ENCODE data around the gene DSC3.
"Not testable (repeated sequence)": the region's sequence is repeated elsewhere in the genome, so short reads cannot be mapped to it uniquely, and the experiment has no call there.

The DSC3 gene

GRCh38 chr18:30985753-30986152, 56.8 kb downstream of the DSC3 start:
- no peak overlapping the region for H3K4me3 ChIP-seq (ENCODE audit: low read depth, low read length)
- DNase-seq (ENCODE audit: low read depth), result no peak
- TF ChIP-seq MAX (IDR thresholded peaks at IDR 0.05; ENCODE audit: low read depth, low read length) (no peak), CTCF (IDR thresholded peaks at IDR 0.05; ENCODE audit: low read depth, low read length) (no peak), POLR2A (IDR thresholded peaks at IDR 0.05; ENCODE audit: extremely low read depth, insufficient read length) (no peak), MYC (IDR thresholded peaks at IDR 0.05; ENCODE audit: low read depth, low read length) (no peak)

GRCh38 chr18:30982285-30982992, 60.1 kb downstream of the DSC3 start:
- TF ChIP-seq POLR2A (IDR thresholded peaks at IDR 0.05; ENCODE audit: extremely low read depth, insufficient read length), result no peak
- no peak for TF ChIP-seq MYC (IDR thresholded peaks at IDR 0.05; ENCODE audit: low read depth, low read length)
- TF ChIP-seq MAX (IDR thresholded peaks at IDR 0.05; ENCODE audit: low read depth, low read length), result no peak
- H3K4me3 ChIP-seq (ENCODE audit: low read depth, low read length), result no peak overlapping the region
- no peak for DNase-seq (ENCODE audit: low read depth)

GRCh38 chr18:30978091-30978490, 64.5 kb downstream of the DSC3 start:
- not testable (repeated sequence) for H3K4me3 ChIP-seq (ENCODE audit: low read depth, low read length); DNase-seq (ENCODE audit: low read depth)

- H3K4me3 ChIP-seq (ENCODE audit: low read depth, low read length), result no peak overlapping the region
- TF ChIP-seq MAX (IDR thresholded peaks at IDR 0.05; ENCODE audit: low read depth, low read length) (no peak), CTCF (IDR thresholded peaks at IDR 0.05; ENCODE audit: low read depth, low read length) (peak; percentile 22)
- DNase-seq (ENCODE audit: low read depth), result peak; percentile 33
Measured at GRCh38 chr18:30971338-30971956, 71.1 kb downstream of the DSC3 start.

GRCh38 chr18:30970196-30970816, 72.2 kb downstream of the DSC3 start:
- H3K4me3 ChIP-seq (ENCODE audit: low read depth, low read length), result no peak overlapping the region
- peak; percentile 51 for DNase-seq (ENCODE audit: low read depth)
- TF ChIP-seq CTCF (IDR thresholded peaks at IDR 0.05; ENCODE audit: low read depth, low read length), result peak; percentile 10
- TF ChIP-seq MAX (IDR thresholded peaks at IDR 0.05; ENCODE audit: low read depth, low read length), result no peak

GRCh38 chr18:30969670-30970170, 72.8 kb downstream of the DSC3 start:
- TF ChIP-seq POLR2A (IDR thresholded peaks at IDR 0.05; ENCODE audit: extremely low read depth, insufficient read length), result no peak
- TF ChIP-seq CTCF (IDR thresholded peaks at IDR 0.05; ENCODE audit: low read depth, low read length), result no peak
- no peak for TF ChIP-seq MAX (IDR thresholded peaks at IDR 0.05; ENCODE audit: low read depth, low read length)
- no peak for TF ChIP-seq MYC (IDR thresholded peaks at IDR 0.05; ENCODE audit: low read depth, low read length)
- no peak overlapping the region for H3K4me3 ChIP-seq (ENCODE audit: low read depth, low read length)
- no peak for DNase-seq (ENCODE audit: low read depth)
